ENCODE measurements around the gene PCNX1.

GRCh38 chr14:70905301-70905700, 2.0 kb upstream of the PCNX1 start:
- TF ChIP-seq CTCF (IDR thresholded peaks at IDR 0.05 in 4 of 5, conservative IDR thresholded peaks at IDR 0.05 in 1 of 5) (no peak), POLR2A (IDR thresholded peaks at IDR 0.05) (no peak)

Data from gastrocnemius medialis (tissue), 4 donors.